ENCODE results near the gene HEY2.
A peak's percentile ranks its signal among the peaks of the same experiment; 100 is the strongest.
"Not testable (repeated sequence)": the region's sequence is repeated elsewhere in the genome, so short reads cannot be mapped to it uniquely, and the experiment has no call there.

The HEY2 gene

GRCh38 chr6:125769147-125769783 lies 19.8 kb downstream of the HEY2 start:
- DNase-seq (ENCODE audit: low read depth, low spot score): no peak

DNA sequence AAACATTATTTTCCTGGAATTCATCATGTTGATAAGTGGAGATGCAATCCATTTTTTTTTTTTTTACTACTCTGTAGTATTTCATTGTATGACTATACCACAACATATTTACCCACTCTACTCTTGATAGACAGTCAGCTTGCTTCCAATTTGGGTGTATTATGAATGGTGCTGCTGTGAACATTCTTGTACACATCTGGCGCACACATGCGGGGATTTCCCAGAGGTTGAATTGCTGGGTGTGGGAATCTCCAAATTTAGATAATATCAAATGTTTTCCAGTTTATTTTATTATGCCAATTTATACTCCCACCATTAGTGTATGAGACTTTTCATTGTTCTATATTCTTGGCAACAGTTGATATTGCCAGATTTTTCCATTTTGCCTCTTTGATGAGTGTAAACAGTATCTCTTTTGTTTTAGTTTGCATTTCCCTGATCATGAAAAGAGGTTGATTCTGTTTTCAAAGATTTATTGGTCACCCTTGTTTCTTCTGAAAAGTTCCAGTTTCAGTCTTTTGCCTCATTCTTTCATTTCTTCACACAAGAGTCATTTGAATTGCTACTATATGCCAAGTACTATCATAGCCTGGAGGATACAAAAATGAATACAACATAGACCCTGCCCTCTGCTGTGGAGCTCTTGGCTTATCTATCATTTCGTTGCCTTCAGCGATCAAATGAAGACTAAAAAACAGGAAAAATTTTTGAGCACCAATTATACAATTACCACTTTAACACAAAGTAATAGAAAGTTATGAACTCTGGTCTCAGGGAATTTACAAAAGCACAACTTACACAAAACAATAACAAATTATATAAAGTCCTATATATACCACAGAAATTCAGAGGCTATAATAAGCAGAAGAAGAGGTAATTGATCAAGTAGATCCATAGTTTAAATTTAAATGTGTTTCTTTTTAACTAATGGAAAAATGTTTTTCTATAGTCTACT lies 24.2 kb downstream of the HEY2 start:
- no peak for DNase-seq (ENCODE audit: low read depth, low spot score)

DNA sequence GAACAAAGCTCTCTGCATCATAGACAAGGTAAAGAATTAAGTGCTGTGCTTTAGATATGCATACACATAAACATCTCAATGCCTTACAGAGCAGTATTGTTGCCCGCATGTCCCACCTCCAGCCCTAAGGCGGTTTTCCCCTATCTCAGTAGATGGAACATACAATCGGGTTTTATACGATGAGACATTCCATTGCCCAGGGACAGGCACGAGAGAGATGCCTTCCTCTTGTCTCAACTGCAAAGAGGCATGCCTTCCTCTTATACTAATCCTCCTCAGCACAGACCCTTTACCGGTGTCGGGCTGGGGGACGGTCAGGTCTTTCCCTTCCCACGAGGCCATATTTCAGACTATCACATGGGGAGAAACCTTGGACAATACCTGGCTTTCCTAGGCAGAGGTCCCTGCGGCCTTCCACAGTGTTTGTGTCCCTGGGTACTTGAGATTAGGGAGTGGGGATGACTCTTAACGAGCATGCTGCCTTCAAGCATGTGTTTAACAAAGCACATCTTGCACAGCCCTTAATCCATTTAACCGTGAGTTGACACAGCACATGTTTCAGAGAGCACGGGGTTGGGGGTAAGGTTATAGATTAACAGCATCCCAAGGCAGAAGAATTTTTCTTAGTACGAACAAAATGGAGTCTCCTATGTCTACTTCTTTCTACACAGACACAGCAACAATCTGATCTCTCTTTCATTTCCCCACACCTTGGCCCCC lies 26.8 kb downstream of the HEY2 start:
- DNase-seq (ENCODE audit: low read depth, low spot score): not testable (repeated sequence)

DNA sequence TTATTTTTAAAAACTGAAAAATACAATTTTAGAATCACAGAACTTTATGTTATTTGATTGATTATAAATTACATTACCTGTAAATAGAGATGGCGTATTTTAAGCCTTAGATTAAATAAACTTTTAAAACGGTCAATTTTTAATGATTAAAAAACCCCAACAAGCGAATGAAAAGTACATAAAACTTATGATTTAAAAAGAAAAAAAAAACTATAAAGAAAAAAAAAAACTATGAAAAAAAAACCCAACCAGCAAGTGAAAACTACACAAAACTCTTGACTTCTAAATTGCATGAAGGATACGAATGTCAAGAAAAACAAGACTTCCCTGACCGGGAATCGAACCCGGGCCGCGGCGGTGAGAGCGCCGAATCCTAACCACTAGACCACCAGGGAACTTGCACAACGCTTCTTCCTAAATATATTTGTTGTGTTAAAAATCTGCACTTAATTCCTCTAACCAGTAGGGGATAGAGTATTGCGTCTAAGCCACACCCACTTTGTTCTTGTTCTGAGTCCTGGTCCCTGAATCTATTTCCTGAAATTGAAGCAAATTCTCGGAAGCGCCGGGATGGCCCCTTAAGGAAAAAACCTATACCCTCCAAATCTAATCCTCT lies 30.6 kb downstream of the HEY2 start:
- peak; percentile 74 for DNase-seq (ENCODE audit: low read depth, low spot score)

GRCh38 chr6:125780540-125781313 lies 31.3 kb downstream of the HEY2 start:
- DNase-seq (ENCODE audit: low read depth, low spot score): no peak

DNA sequence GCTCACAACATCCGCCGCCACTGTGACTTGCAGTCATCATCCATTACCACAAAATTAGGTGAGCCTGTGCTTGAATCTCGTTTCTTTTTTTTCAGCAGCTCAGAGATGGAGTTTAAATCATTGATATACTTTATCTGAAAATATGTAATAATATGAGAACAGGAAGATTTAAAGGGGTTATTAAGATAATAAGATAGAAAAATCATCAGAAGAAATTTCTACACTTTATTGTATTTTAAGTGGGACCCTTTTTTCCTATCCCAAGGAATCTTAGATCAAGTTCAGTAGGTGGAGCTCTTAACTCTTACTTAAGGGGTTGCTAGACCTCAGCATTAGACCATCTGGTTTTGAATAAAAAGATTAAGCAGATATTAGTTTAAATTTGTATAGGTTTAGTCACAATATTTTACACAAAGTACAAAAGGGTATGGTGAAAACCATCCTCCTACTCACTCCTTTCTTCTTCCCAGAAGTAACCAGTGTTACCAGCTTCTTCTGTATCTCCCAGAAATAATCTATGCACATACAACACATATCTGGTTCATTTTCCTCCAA lies 32.0 kb downstream of the HEY2 start:
- no peak for DNase-seq (ENCODE audit: low read depth, low spot score)

- DNase-seq (ENCODE audit: low read depth, low spot score): no peak
Measured at GRCh38 chr6:125784365-125784764, 34.9 kb downstream of the HEY2 start.

DNA sequence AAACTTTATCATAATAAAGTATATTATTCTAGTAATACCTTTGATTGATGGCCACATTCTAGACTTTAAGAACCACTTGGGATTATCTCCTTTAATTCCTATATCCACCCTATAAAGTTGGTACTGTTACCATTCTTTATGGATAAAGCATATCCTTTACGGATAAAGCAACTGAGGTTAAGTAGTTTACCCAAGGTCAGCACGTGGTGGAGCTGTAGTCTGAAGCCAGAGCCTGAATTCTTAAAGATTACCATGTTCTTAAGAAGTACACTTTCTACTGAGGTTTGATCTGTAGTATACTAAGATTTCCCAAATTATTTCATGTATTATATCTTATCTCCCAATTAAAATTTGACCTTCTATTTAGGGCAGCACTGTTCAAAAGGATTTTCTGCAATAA lies 38.4 kb downstream of the HEY2 start:
- DNase-seq (ENCODE audit: low read depth, low spot score): no peak

DNA sequence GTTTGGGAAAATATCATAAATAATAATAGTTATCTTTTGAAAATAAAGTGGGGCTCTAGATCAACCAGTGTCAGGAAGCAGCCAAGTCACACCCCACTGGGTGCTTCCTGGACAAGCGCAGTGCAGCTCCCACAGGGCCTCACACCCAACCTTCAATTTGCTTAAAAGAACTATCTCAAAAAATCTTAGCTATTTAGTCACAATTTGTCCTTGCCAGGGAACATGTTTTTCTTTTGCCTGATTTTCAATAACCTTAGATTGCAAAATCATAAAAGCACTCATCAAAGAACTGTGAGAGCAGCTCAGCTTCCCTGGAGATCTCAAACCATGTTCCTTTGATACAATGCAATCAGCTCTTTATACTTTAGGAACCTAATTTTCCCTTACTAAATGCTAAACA lies 39.7 kb downstream of the HEY2 start:
- DNase-seq (ENCODE audit: low read depth, low spot score): no peak

- no peak for DNase-seq (ENCODE audit: low read depth, low spot score)
Measured at GRCh38 chr6:125789576-125790357, 40.3 kb downstream of the HEY2 start.

- peak; percentile 53 for DNase-seq (ENCODE audit: low read depth, low spot score)
Measured at GRCh38 chr6:125790358-125791150, 41.1 kb downstream of the HEY2 start, which contains the start of gene NCOA7. Gene NCOA7 (plus strand): TSS chr6:125790960. CDS start chr6:125815355, 24,395 bp downstream.

DNA sequence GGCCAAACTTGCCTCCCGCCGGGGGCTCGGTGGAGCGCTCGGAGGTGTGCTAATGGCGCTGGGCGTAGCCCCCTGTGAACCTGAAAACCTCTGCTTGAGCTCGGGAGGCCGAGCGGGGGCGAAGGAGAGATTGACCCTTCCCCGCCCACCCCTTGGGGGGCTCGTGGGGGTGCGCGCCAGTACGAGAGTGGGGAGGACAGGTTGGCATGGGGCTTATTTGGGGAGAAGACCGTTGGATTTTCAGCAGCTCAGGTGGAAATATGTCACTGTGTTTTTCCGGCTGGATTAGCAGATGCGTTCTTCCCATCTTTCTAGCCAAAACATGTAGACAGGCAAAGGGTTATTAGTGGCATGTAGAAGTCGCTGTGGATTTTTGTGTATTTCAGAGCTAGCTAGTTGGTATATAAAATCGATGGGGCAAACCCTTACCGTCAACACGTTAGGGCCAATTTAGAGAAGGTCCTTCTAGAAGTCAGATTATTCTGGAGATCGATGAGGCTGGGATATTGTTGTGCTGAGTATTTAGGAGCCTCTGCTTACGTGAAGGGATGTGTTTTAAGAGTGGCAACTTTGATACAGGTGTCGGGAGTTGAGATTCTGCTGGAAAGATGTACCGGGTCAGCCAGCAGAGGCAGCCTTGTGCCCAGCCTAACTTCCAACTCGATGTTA lies 41.9 kb downstream of the HEY2 start:
- DNase-seq (ENCODE audit: low read depth, low spot score): no peak

GRCh38 chr6:125791820-125792165 lies 42.4 kb downstream of the HEY2 start:
- no peak for DNase-seq (ENCODE audit: low read depth, low spot score)

DNA sequence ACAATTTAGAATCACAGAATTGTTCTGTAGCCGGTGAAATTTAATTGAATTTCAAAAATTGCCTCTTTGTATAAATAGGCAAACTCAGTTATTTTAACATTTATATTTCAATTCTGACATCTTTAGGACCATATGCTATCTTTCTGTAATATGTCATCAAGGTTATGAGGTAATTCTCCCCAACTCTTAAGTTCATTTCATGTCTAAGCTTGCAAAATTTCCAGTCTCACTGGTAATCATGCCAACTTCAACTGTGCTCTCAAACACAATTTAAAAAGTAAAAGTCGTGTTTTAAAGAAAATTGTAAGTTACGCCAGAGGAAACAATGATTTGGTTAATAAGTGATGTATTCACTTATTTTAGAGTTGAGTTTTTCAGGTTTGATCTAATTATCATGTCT lies 42.7 kb downstream of the HEY2 start:
- no peak for DNase-seq (ENCODE audit: low read depth, low spot score)

GRCh38 chr6:125792680-125793079 lies 43.2 kb downstream of the HEY2 start:
- DNase-seq (ENCODE audit: low read depth, low spot score): no peak

GRCh38 chr6:125793280-125793679 lies 43.8 kb downstream of the HEY2 start:
- DNase-seq (ENCODE audit: low read depth, low spot score): no peak

GRCh38 chr6:125793863-125794262 lies 44.4 kb downstream of the HEY2 start:
- DNase-seq (ENCODE audit: low read depth, low spot score): no peak

DNA sequence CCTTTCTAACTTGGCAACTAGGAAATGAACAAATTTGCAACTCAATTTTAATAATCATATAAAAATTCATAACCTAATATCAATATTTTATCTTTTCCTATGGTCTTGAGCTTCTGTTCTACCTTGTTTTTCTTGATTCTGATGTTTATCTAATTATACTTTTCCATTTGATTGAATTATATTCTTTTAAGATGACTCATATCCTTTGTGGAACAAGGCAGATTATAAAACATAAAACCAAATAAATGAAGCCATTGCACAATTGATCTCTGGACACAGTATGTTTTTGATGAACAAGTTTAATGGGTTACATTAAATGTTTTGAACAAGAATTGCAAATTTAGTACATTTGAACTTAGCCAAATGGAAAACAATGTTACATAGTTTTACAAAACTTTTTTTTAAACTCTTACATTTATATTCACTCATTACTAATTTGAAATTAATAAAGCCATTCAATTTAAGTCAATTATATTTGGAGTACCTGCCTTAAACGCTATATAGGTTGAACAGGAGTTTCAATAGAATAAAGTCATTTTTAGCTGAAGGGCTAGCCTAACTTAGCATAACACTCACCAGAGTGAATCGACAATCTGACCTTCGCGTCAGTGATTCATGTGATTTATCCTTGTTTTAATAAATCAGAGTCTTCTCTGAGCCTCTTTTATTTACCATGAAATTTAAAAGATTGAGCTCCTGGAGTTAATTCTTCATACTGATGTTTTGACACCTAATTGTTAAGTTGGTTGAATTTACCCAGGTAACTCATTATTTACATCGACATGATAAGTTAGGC lies 45.1 kb downstream of the HEY2 start:
- DNase-seq (ENCODE audit: low read depth, low spot score): no peak

Measured in activated CD4-positive, CD25-positive, alpha-beta regulatory T cell treated with anti-CD3 and anti-CD28 coated beads, Interleukin-2, amount 50 U/mL, for 16 hours (primary cell).